SH-SY5Y (cell line): ENCODE data around the gene SRMS.

Experiments used
- GATA2 ChIP-seq: IDR thresholded peaks from 2 replicates; pipeline ENCODE4 v1.6.1; 2011; ENCODE audit warnings: mild to moderate bottlenecking, low read depth, low read length
- GATA3 ChIP-seq: IDR thresholded peaks from 2 replicates; pipeline ENCODE4 v1.6.1; 2011; ENCODE audit warnings: low read depth, mild to moderate bottlenecking, low read length, moderate library complexity

- TF ChIP-seq GATA3 (no peak), GATA2 (no peak)
Observed at GRCh38 chr20:63568986-63569949, 21.7 kb upstream of the SRMS start.
